GM19452 (cell line): ENCODE results near the gene PTPRO.
A peak's percentile ranks its signal among the peaks of the same experiment; 100 is the strongest.

ENCODE experiments used
- ATAC-seq: cut with Tn5 transposase; IDR thresholded peaks from one replicate; pipeline ENCODE4 v1.9.1; 2021; ENCODE audit not compliant: unreplicated experiment

The PTPRO gene

GRCh38 chr12:15322164-15323061, at the start of gene PTPRO:
PTPRO (plus strand) TSS chr12:15322508.
- no peak for ATAC-seq

GRCh38 chr12:15273896-15274295, 48.4 kb upstream of the PTPRO start:
- ATAC-seq, result no peak

GRCh38 chr12:15274561-15274967, 47.7 kb upstream of the PTPRO start:
- ATAC-seq, result no peak

GRCh38 chr12:15276088-15276698, 46.1 kb upstream of the PTPRO start:
- ATAC-seq, result no peak

- peak; percentile 68 for ATAC-seq
Observed at GRCh38 chr12:15278816-15279658, 43.3 kb upstream of the PTPRO start.

GRCh38 chr12:15280930-15281329, 41.4 kb upstream of the PTPRO start:
- ATAC-seq, result no peak

- no peak for ATAC-seq
Observed at GRCh38 chr12:15289192-15289591, 33.1 kb upstream of the PTPRO start.

- ATAC-seq, result no peak
Observed at GRCh38 chr12:15293731-15294130, 28.6 kb upstream of the PTPRO start.

- ATAC-seq, result no peak
Observed at GRCh38 chr12:15299947-15300346, 22.4 kb upstream of the PTPRO start.

- ATAC-seq, result no peak
Observed at GRCh38 chr12:15304296-15304695, 18.0 kb upstream of the PTPRO start.

GRCh38 chr12:15306605-15307004, 15.7 kb upstream of the PTPRO start:
- ATAC-seq, result no peak

GRCh38 chr12:15307079-15307478, 15.2 kb upstream of the PTPRO start:
- no peak for ATAC-seq

GRCh38 chr12:15318841-15319240, 3.5 kb upstream of the PTPRO start:
- ATAC-seq, result no peak

GRCh38 chr12:15320881-15321280, 1.4 kb upstream of the PTPRO start:
- no peak for ATAC-seq

GRCh38 chr12:15323480-15323879, 1.2 kb downstream of the PTPRO start:
- ATAC-seq, result no peak

GRCh38 chr12:15329891-15330290, 7.6 kb downstream of the PTPRO start:
- no peak for ATAC-seq

- no peak for ATAC-seq
Observed at GRCh38 chr12:15334225-15334624, 11.9 kb downstream of the PTPRO start.

GRCh38 chr12:15335959-15336358, 13.7 kb downstream of the PTPRO start:
- ATAC-seq, result no peak

- ATAC-seq, result no peak
Observed at GRCh38 chr12:15336768-15337553, 14.7 kb downstream of the PTPRO start.

GRCh38 chr12:15341371-15341770, 19.1 kb downstream of the PTPRO start:
- no peak for ATAC-seq

- no peak for ATAC-seq
Observed at GRCh38 chr12:15344561-15344960, 22.3 kb downstream of the PTPRO start.
